Lung (tissue), 12 donors: Measurements from ENCODE around the gene TNNC1. TPM values are rescaled to one million over a fixed set of nuclear protein-coding genes. Genes with fewer than 3 reads are reported as not detected.
A peak's percentile ranks its signal among the peaks of the same experiment; 100 is the strongest.

Experiments used
- ATAC-seq: fragments of 200-7000 bp; cut with Tn5 transposase; one replicate; pipeline ENCODE4 v1.9.1; 2020; ENCODE audit warnings: moderate number of reproducible peaks; ENCODE audit not compliant: insufficient read depth, low FRiP score
- DNase-seq, 3 donors: peaks; one replicate each; pipeline ENCODE4 v3.0.0-alpha.2; 2013 to 2017
- H3K27ac ChIP-seq, 2 donors: one replicate each; pipeline ENCODE4 v1.5.1; 2013; ENCODE audit warnings: mild to moderate bottlenecking in 2 of 2, moderate library complexity in 2 of 2, control low read depth in 1 of 2, inconsistent platforms in 1 of 2, low read depth in 1 of 2, low read length in 1 of 2
- H3K27me3 ChIP-seq, 3 donors: one replicate each; pipeline ENCODE4 v1.5.1; 2013; ENCODE audit warnings: low read length in 2 of 3; ENCODE audit not compliant: control insufficient read depth in 3 of 3, insufficient read depth in 3 of 3
- H3K36me3 ChIP-seq, 4 donors: one replicate each; pipeline ENCODE4 v1.5.1; 2013; ENCODE audit warnings: low read length in 4 of 4, mild to moderate bottlenecking in 1 of 4, moderate library complexity in 1 of 4; ENCODE audit not compliant: control insufficient read depth in 4 of 4, insufficient read depth in 4 of 4
- H3K4me1 ChIP-seq, 5 donors: one replicate each; pipeline ENCODE4 v1.5.1; 2013; ENCODE audit warnings: low read length in 5 of 5, mild to moderate bottlenecking in 2 of 5, moderate library complexity in 1 of 5; ENCODE audit not compliant: control insufficient read depth in 5 of 5, insufficient read depth in 5 of 5
- H3K4me3 ChIP-seq: one replicate; pipeline ENCODE4 v1.5.1; 2013; ENCODE audit warnings: mild to moderate bottlenecking, control low read depth, moderate library complexity
- H3K9ac ChIP-seq, 2 donors: one replicate each; pipeline ENCODE4 v1.5.1; 2013; ENCODE audit warnings: low read length in 2 of 2, control low read depth in 1 of 2; ENCODE audit not compliant: insufficient read depth in 1 of 2
- H3K9me3 ChIP-seq, 4 donors: one replicate each; pipeline ENCODE4 v1.5.1; 2013; ENCODE audit warnings: low read length in 3 of 4, mild to moderate bottlenecking in 1 of 4, moderate library complexity in 1 of 4; ENCODE audit not compliant: control insufficient read depth in 4 of 4, insufficient read depth in 3 of 4
- WGBS, 2 donors: extraction: QIAGEN DNeasy Blood & Tissue Kit; methylation state at CpG; one replicate each; pipeline ENCODE4 v1.1.7; 2013; 5-methylcytosine and 5-hydroxymethylcytosine counted together
- polyA plus RNA-seq, 2 donors: library from polyadenylated mRNA; stranded (reverse); fragments of 200-250 nt; gene quantifications; one replicate each; pipeline ENCODE4 v1.2.1, GENCODE V29; 2013
- total RNA-seq, 2 donors: library from RNA; depleted of rRNA in 1 of 2; stranded (reverse); fragments of >200 nt in 1 of 2; gene quantifications; one replicate each; pipeline ENCODE4 v1.2.1, GENCODE V29; 2014 to 2021
- TF ChIP-seq, protein P1 (sequence below): IDR thresholded peaks from 2 replicates; pipeline ENCODE4 v1.5.1; 2012; ENCODE audit warnings: mild to moderate bottlenecking; ENCODE audit errors: control extremely low read depth, extremely low read depth
- donor health status: control.
- donor health status: control.
- donor health status: Bipolar disorder and iron deficiency.
- donor health status: healthy.
- donor health status: DM: yes; HTN: yes; CAD: no.

Gene TNNC1
- total and polyA plus RNA-seq, 4 donors = 17.3 to 250 (median 33.4) TPM

DNA sequence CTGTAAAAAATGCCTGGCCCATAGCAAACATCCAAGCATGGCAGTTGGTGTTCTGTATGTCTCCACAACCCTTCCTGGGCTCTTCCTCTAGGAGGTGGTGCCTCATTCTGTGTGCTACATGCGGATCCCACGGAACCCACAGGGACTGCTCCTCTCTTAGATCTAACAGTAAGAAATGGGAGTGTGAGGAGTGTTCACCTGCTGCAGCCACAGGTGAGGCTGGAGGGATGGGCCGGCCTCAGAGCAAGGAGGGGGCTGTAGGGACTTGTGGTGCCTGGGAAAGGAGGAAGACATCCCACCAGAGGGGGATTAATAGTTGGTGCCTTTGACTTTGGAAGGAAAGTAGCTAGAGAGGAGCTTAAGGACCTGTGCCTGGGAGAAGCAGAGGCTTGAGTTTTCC, 31.2 kb downstream of the TNNC1 start:
- no peaks in the 10 kb centered on the region for H3K9me3 ChIP-seq
- H3K4me3 ChIP-seq = no peak overlapping the region
- H3K27ac ChIP-seq = no peak overlapping the region
- no peaks in the 10 kb centered on the region for H3K27me3 ChIP-seq
- no peak for ATAC-seq
- no peak overlapping the region for H3K9ac ChIP-seq
- H3K36me3 ChIP-seq = no peaks in the 10 kb centered on the region
- WGBS, 2 donors = 94 to 96% methylated on average over 3 of the region's 3 CpGs
- TF ChIP-seq, protein P1, sequence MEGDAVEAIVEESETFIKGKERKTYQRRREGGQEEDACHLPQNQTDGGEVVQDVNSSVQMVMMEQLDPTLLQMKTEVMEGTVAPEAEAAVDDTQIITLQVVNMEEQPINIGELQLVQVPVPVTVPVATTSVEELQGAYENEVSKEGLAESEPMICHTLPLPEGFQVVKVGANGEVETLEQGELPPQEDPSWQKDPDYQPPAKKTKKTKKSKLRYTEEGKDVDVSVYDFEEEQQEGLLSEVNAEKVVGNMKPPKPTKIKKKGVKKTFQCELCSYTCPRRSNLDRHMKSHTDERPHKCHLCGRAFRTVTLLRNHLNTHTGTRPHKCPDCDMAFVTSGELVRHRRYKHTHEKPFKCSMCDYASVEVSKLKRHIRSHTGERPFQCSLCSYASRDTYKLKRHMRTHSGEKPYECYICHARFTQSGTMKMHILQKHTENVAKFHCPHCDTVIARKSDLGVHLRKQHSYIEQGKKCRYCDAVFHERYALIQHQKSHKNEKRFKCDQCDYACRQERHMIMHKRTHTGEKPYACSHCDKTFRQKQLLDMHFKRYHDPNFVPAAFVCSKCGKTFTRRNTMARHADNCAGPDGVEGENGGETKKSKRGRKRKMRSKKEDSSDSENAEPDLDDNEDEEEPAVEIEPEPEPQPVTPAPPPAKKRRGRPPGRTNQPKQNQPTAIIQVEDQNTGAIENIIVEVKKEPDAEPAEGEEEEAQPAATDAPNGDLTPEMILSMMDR = no peak
- no peak for DNase-seq
- peaks cover 0 to 12% (median 0%) of the 10 kb centered on the region in 5 donors for H3K4me1 ChIP-seq

DNA sequence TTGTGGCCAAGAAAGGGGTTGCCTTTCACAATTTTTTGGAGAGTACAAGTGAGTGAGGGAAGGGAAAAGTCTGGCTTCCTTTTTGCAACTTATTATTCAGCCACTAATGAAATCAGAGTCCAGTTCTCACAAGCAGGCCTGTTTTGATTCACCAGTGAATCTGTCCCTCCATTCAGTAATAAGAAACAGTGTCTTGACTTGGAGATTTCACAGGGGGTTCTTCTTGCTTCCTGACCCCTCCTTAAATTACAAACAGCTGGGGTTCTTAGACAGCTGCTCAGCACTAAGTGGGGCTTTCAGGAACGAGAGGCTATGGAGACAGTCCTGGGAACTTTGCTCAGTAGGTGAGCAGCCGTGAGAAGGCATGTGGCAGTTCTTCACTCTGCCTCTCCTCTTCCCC, 33.5 kb downstream of the TNNC1 start:
- H3K36me3 ChIP-seq = no peaks in the 10 kb centered on the region
- no peak for ATAC-seq
- H3K9me3 ChIP-seq = no peaks in the 10 kb centered on the region
- peak overlapping the region in 1 of 2 donors; percentile 13 for H3K9ac ChIP-seq
- no peak overlapping the region for H3K27ac ChIP-seq
- TF ChIP-seq, protein P1 = no peak
- 87 to 88% methylated on average over 2 of the region's 2 CpGs for WGBS, 2 donors
- DNase-seq = no peak
- peaks cover 0 to 12% (median 0%) of the 10 kb centered on the region in 5 donors for H3K4me1 ChIP-seq
- H3K4me3 ChIP-seq = no peak overlapping the region
- H3K27me3 ChIP-seq = no peaks in the 10 kb centered on the region

DNA sequence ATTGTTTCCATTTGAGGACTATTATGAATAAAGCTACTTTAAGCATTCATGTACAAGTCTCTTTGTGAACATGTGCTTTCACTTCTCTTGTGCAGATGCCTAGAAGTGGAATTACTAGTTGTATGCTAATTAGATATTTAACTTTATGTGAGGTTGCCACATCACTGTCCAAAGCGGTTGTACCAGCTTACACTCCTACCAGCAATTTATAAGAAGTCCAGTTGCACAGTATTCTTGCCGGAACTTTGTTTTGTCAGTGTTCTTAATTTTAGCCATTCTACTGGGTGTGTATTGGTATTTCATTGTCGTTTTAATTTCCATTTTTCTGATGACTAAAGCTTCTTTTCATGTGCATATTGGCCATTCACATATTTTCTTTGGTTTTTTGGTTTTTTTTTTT, 38.0 kb downstream of the TNNC1 start:
- ATAC-seq (no peak), DNase-seq (no peak)
- Histone ChIP-seq H3K9me3 (no peaks in the 10 kb centered on the region), H3K4me1 (peaks cover 3 to 17% (median 6%) of the 10 kb centered on the region in 5 donors), H3K27me3 (no peaks in the 10 kb centered on the region), H3K27ac (no peak overlapping the region), H3K4me3 (no peak overlapping the region), H3K36me3 (no peaks in the 10 kb centered on the region), H3K9ac (no peak overlapping the region)
- WGBS, 2 donors = 65 to 81% methylated on average over 3 of the region's 3 CpGs
- TF ChIP-seq, protein P1 = no peak

DNA sequence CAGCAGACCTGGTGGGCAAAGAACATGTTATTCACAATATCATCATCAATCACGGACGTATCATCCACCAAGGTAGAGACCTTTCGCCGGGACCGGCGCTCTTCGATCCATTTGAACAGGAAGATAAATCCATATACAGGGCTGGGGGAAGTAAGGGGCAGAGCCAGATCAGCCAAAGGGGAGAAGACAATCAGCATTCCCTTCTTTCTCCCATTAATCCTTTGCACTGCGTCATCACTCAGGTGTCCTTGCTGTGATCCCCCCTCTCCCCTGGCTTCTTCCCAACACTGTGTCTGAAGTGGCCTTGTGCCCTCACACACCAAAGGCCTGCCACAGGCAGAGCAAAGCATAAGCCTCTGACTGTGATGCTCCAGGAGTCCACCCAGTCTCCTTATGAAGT, 45.4 kb downstream of the TNNC1 start:
- Histone ChIP-seq H3K27ac (peak overlapping the region in 1 of 2 donors; percentile 28), H3K4me1 (peaks cover 7 to 31% (median 13%) of the 10 kb centered on the region in 5 donors), H3K36me3 (peaks cover 11 to 45% (median 37%) of the 10 kb centered on the region in 4 donors), H3K9ac (no peak overlapping the region), H3K27me3 (no peaks in the 10 kb centered on the region), H3K4me3 (no peak overlapping the region), H3K9me3 (no peaks in the 10 kb centered on the region)
- ATAC-seq (no peak), DNase-seq (no peak)
- 91 to 98% methylated on average over 8 of the region's 8 CpGs for WGBS, 2 donors
- TF ChIP-seq, protein P1 = no peak
